Measurements from ENCODE around the gene KMT2C. TPM values are rescaled to one million over a fixed set of nuclear protein-coding genes. Genes with fewer than 3 reads are reported as not detected.
"Not testable (repeated sequence)": the region's sequence is repeated elsewhere in the genome, so short reads cannot be mapped to it uniquely, and the experiment has no call there.

KMT2C gene
- total and polyA plus RNA-seq, 4 donors = 6.3 to 35.3 (median 19.3) TPM

GRCh38 chr7:152376716-152377484, 58.9 kb downstream of the KMT2C start:
- H3K36me3 ChIP-seq (ENCODE audit: control insufficient read depth in 4 of 4, insufficient read depth in 3 of 4, low read depth in 1 of 4, low read length in 3 of 4); H3K27ac ChIP-seq (ENCODE audit: low read depth in 1 of 2, low read length in 2 of 2); H3K4me1 ChIP-seq (ENCODE audit: control insufficient read depth in 4 of 4, insufficient read depth in 4 of 4, low read length in 3 of 4); H3K4me3 ChIP-seq (ENCODE audit: low read depth in 1 of 3, low read length in 3 of 3); H3K9ac ChIP-seq (ENCODE audit: low read depth in 1 of 2, low read length in 2 of 2); H3K9me3 ChIP-seq (ENCODE audit: control insufficient read depth in 4 of 4, low read length in 3 of 4); H3K27me3 ChIP-seq (ENCODE audit: control insufficient read depth in 4 of 4, insufficient read depth in 4 of 4, low read length in 3 of 4); DNase-seq (ENCODE audit: low spot score): not testable (repeated sequence)
- WGBS = 77% methylated on average over 8 of the region's 8 CpGs
- peak in 1 of 2 donors; percentile 54 for TF ChIP-seq HNF4A (conservative IDR thresholded peaks at IDR 0.05)
- peak in 1 of 2 donors; percentile 20 for TF ChIP-seq RXRA (IDR thresholded peaks at IDR 0.05)

GRCh38 chr7:152370297-152370696, 65.5 kb downstream of the KMT2C start:
- no peaks in the 10 kb centered on the region for H3K9me3 ChIP-seq (ENCODE audit: control insufficient read depth in 4 of 4, low read length in 3 of 4)
- no peak for DNase-seq (ENCODE audit: low spot score)
- H3K9ac ChIP-seq (ENCODE audit: low read depth in 1 of 2, low read length in 2 of 2) = no peak overlapping the region
- H3K4me3 ChIP-seq (ENCODE audit: low read depth in 1 of 3, low read length in 3 of 3) = no peak overlapping the region
- no peak for TF ChIP-seq CTCF (IDR thresholded peaks at IDR 0.05; ENCODE audit: low read depth, low read length, missing input control)
- no peak for TF ChIP-seq ZBTB33 (IDR thresholded peaks at IDR 0.05)
- TF ChIP-seq, protein P1, sequence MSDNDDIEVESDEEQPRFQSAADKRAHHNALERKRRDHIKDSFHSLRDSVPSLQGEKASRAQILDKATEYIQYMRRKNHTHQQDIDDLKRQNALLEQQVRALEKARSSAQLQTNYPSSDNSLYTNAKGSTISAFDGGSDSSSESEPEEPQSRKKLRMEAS (IDR thresholded peaks at IDR 0.05) = no peak
- no peak for TF ChIP-seq TAF1 (conservative IDR thresholded peaks at IDR 0.05)
- no peak for TF ChIP-seq ATF3 (IDR thresholded peaks at IDR 0.05)
- TF ChIP-seq HNF4A (conservative IDR thresholded peaks at IDR 0.05) = no peak
- TF ChIP-seq, protein P2, sequence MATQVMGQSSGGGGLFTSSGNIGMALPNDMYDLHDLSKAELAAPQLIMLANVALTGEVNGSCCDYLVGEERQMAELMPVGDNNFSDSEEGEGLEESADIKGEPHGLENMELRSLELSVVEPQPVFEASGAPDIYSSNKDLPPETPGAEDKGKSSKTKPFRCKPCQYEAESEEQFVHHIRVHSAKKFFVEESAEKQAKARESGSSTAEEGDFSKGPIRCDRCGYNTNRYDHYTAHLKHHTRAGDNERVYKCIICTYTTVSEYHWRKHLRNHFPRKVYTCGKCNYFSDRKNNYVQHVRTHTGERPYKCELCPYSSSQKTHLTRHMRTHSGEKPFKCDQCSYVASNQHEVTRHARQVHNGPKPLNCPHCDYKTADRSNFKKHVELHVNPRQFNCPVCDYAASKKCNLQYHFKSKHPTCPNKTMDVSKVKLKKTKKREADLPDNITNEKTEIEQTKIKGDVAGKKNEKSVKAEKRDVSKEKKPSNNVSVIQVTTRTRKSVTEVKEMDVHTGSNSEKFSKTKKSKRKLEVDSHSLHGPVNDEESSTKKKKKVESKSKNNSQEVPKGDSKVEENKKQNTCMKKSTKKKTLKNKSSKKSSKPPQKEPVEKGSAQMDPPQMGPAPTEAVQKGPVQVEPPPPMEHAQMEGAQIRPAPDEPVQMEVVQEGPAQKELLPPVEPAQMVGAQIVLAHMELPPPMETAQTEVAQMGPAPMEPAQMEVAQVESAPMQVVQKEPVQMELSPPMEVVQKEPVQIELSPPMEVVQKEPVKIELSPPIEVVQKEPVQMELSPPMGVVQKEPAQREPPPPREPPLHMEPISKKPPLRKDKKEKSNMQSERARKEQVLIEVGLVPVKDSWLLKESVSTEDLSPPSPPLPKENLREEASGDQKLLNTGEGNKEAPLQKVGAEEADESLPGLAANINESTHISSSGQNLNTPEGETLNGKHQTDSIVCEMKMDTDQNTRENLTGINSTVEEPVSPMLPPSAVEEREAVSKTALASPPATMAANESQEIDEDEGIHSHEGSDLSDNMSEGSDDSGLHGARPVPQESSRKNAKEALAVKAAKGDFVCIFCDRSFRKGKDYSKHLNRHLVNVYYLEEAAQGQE (IDR thresholded peaks at IDR 0.05) = no peak
- TF ChIP-seq NR2F2 (IDR thresholded peaks at IDR 0.05) = no peak
- TF ChIP-seq GABPA (IDR thresholded peaks at IDR 0.05 in 1 of 2, conservative IDR thresholded peaks at IDR 0.05 in 1 of 2) = no peak
- no peak for TF ChIP-seq SP1 (IDR thresholded peaks at IDR 0.05)
- TF ChIP-seq RAD21 (IDR thresholded peaks at IDR 0.05) = no peak
- no peak for TF ChIP-seq EGR1 (IDR thresholded peaks at IDR 0.05; ENCODE audit: low read depth in 2 of 2)
- no peak for TF ChIP-seq HNF4G (IDR thresholded peaks at IDR 0.05)
- no peak for TF ChIP-seq RXRA (IDR thresholded peaks at IDR 0.05)
- TF ChIP-seq FOXA2 (IDR thresholded peaks at IDR 0.05) = no peak
- no peak for TF ChIP-seq YY1 (IDR thresholded peaks at IDR 0.05)
- no peaks in the 10 kb centered on the region for H3K27me3 ChIP-seq (ENCODE audit: control insufficient read depth in 4 of 4, insufficient read depth in 4 of 4, low read length in 3 of 4)
- peaks cover 0 to 9% (median 1%) of the 10 kb centered on the region in 4 donors for H3K4me1 ChIP-seq (ENCODE audit: control insufficient read depth in 4 of 4, insufficient read depth in 4 of 4, low read length in 3 of 4)
- H3K36me3 ChIP-seq (ENCODE audit: control insufficient read depth in 4 of 4, insufficient read depth in 3 of 4, low read depth in 1 of 4, low read length in 3 of 4) = no peaks in the 10 kb centered on the region
- no peak overlapping the region for H3K27ac ChIP-seq (ENCODE audit: low read depth in 1 of 2, low read length in 2 of 2)

All from liver (tissue), 9 donors.